Activated CD8-positive, alpha-beta memory T cell treated with anti-CD3 and anti-CD28 coated beads, Interleukin-2, amount 50 U/mL, for 48 hours (primary cell): ENCODE data around the gene GNE.
"Not testable (repeated sequence)": the region's sequence is repeated elsewhere in the genome, so short reads cannot be mapped to it uniquely, and the experiment has no call there.

Source experiments
- DNase-seq: peaks from one replicate; pipeline ENCODE4 v3.0.0-alpha.2; 2020

Gene GNE

GRCh38 chr9:36258208-36258995 is at the start of gene GNE:
TSS of gene GNE (minus strand) at chr9:36258448. CDS start at chr9:36249355, 9,093 bp downstream.
- peak; percentile 98 for DNase-seq

- DNase-seq = no peak
Observed at GRCh38 chr9:36306471-36307306, 48.4 kb upstream of the GNE start.

- DNase-seq = not testable (repeated sequence)
Observed at GRCh38 chr9:36304366-36304765, 46.1 kb upstream of the GNE start.

GRCh38 chr9:36301227-36301626 is 43.0 kb upstream of the GNE start:
- DNase-seq = no peak

- no peak for DNase-seq
Observed at GRCh38 chr9:36298566-36298965, 40.3 kb upstream of the GNE start.

- DNase-seq = no peak
Observed at GRCh38 chr9:36297798-36298197, 39.5 kb upstream of the GNE start.

GRCh38 chr9:36294996-36295395 is 36.7 kb upstream of the GNE start:
- not testable (repeated sequence) for DNase-seq

- DNase-seq = no peak
Observed at GRCh38 chr9:36293918-36294317, 35.7 kb upstream of the GNE start.

GRCh38 chr9:36293171-36293570 is 34.9 kb upstream of the GNE start:
- no peak for DNase-seq

- no peak for DNase-seq
Observed at GRCh38 chr9:36292641-36293040, 34.4 kb upstream of the GNE start.

GRCh38 chr9:36290996-36291395 is 32.7 kb upstream of the GNE start:
- DNase-seq = no peak

- DNase-seq = no peak
Observed at GRCh38 chr9:36289836-36290435, 31.7 kb upstream of the GNE start.

- DNase-seq = no peak
Observed at GRCh38 chr9:36288070-36288469, 29.8 kb upstream of the GNE start.

GRCh38 chr9:36286388-36286787 is 28.1 kb upstream of the GNE start:
- DNase-seq = no peak

GRCh38 chr9:36284226-36284625 is 26.0 kb upstream of the GNE start:
- DNase-seq = no peak

GRCh38 chr9:36282275-36282674 is 24.0 kb upstream of the GNE start:
- no peak for DNase-seq

GRCh38 chr9:36280989-36281388 is 22.7 kb upstream of the GNE start:
- DNase-seq = no peak

GRCh38 chr9:36278243-36278642 is 20.0 kb upstream of the GNE start:
- no peak for DNase-seq

GRCh38 chr9:36276781-36277181 is 18.5 kb upstream of the GNE start:
- no peak for DNase-seq

GRCh38 chr9:36276254-36276653 is 18.0 kb upstream of the GNE start:
- no peak for DNase-seq

GRCh38 chr9:36275060-36275459 is 16.8 kb upstream of the GNE start:
- DNase-seq = no peak

- not testable (repeated sequence) for DNase-seq
Observed at GRCh38 chr9:36273354-36273753, 15.1 kb upstream of the GNE start.

- no peak for DNase-seq
Observed at GRCh38 chr9:36268007-36268427, 9.8 kb upstream of the GNE start.

GRCh38 chr9:36264896-36265295 is 6.6 kb upstream of the GNE start:
- no peak for DNase-seq
